SU-DHL-6 (cell line): Measurements from ENCODE around the gene SLC43A1.

ENCODE experiments used
- H2AFZ ChIP-seq: fragments of 200-600 bp; sonication (generic); 2 replicates; pipeline ENCODE4 v1.6.1; 2014; ENCODE audit warnings: low read depth, mild to moderate bottlenecking, moderate library complexity, mixed read lengths, antibody characterized with exemption, low read length; ENCODE audit not compliant: severe bottlenecking
- H3F3A ChIP-seq: fragments of 200-600 bp; shearing (Covaris generic); 2 replicates; pipeline ENCODE4 v1.6.0; 2016; ENCODE audit warnings: antibody characterized with exemption, mild to moderate bottlenecking; ENCODE audit not compliant: insufficient read depth
- H3K27ac ChIP-seq: fragments of 200-600 bp; sonication (generic); 2 replicates; pipeline ENCODE4 v1.5.1; 2016; ENCODE audit warnings: low read depth, mild to moderate bottlenecking, low read length, moderate library complexity, mixed read lengths
- H3K27me3 ChIP-seq: fragments of 200-600 bp; sonication (generic), shearing (Covaris generic); 2 replicates; pipeline ENCODE4 v1.6.0; 2014; ENCODE audit warnings: mild to moderate bottlenecking, low read length
- H3K36me3 ChIP-seq: fragments of 200-600 bp; sonication (generic); 2 replicates; pipeline ENCODE4 v1.6.1; 2014; ENCODE audit warnings: mild to moderate bottlenecking, low read length, mixed read lengths
- H3K4me2 ChIP-seq: fragments of 300-600, 200-600 bp; shearing (Covaris generic), sonication (generic); 2 replicates; pipeline ENCODE4 v1.6.0; 2014; ENCODE audit warnings: low read length, low read depth, mild to moderate bottlenecking; ENCODE audit not compliant: poor library complexity, severe bottlenecking
- H3K4me3 ChIP-seq: fragments of 200-600 bp; sonication (generic); 2 replicates; pipeline ENCODE4 v1.5.1; 2014; ENCODE audit warnings: antibody characterized with exemption, low read length, mild to moderate bottlenecking, mixed read lengths; ENCODE audit not compliant: insufficient read depth, poor library complexity, severe bottlenecking
- H3K79me2 ChIP-seq: fragments of 200-600 bp; sonication (generic); 2 replicates; pipeline ENCODE4 v1.6.1; 2014; ENCODE audit warnings: mild to moderate bottlenecking, low read length, moderate library complexity; ENCODE audit not compliant: insufficient read depth
- H3K9ac ChIP-seq: fragments of 200-600 bp; sonication (generic); 2 replicates; pipeline ENCODE4 v1.7.0; 2014; ENCODE audit warnings: mild to moderate bottlenecking, low read length
- H3K9me2 ChIP-seq: fragments of 200-600 bp; sonication (generic); replicated peaks from 2 replicates; pipeline ENCODE4 v1.6.1; 2014; ENCODE audit warnings: low read length; ENCODE audit not compliant: insufficient read depth
- H3K9me3 ChIP-seq: fragments of 200-600 bp; sonication (generic); 2 replicates; pipeline ENCODE4 v1.6.1; 2014; ENCODE audit warnings: low read length, mixed read lengths; ENCODE audit not compliant: insufficient read depth
- H4K20me1 ChIP-seq: fragments of 200-600 bp; sonication (generic); 2 replicates; pipeline ENCODE4 v1.6.1; 2014; ENCODE audit warnings: low read depth, mild to moderate bottlenecking, antibody characterized with exemption, low read length, moderate library complexity, mixed read lengths
- EZH2phosphoT487 ChIP-seq: fragments of 200-600 bp; sonication (generic), shearing (Covaris generic); conservative IDR thresholded peaks from 2 replicates; pipeline ENCODE4 v1.6.1; 2018; ENCODE audit warnings: mild to moderate bottlenecking, antibody characterized with exemption, low read length, moderate library complexity, mixed read lengths
- TF ChIP-seq, protein P1 (sequence below): fragments of 200-600 bp; sonication (generic); IDR thresholded peaks from one replicate; pipeline ENCODE4 v1.5.1; 2017; ENCODE audit warnings: antibody characterized with exemption, mild to moderate bottlenecking, low read length, moderate library complexity; ENCODE audit not compliant: insufficient read depth, poor library complexity, severe bottlenecking

Gene SLC43A1

DNA sequence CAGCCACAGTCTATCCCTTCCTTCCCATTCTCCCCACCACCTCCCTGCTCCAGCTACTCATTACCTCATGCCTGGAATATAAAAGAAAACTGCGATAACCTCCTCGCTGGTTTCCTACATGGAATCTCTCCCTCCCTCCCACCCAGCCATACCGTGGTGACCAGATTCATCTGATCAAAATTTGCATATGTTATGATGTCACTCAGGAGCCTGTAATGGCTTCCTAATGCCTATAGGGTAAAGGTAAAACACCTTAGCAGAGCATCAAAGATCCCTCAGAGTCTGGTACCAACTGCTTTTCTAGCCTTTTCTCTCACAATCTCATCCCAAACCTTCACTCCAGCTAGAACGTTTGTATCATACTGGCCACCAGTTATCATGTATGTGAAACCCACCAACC, 35.6 kb downstream of the SLC43A1 start:
- TF ChIP-seq EZH2phosphoT487: no peak
- TF ChIP-seq, protein P1, sequence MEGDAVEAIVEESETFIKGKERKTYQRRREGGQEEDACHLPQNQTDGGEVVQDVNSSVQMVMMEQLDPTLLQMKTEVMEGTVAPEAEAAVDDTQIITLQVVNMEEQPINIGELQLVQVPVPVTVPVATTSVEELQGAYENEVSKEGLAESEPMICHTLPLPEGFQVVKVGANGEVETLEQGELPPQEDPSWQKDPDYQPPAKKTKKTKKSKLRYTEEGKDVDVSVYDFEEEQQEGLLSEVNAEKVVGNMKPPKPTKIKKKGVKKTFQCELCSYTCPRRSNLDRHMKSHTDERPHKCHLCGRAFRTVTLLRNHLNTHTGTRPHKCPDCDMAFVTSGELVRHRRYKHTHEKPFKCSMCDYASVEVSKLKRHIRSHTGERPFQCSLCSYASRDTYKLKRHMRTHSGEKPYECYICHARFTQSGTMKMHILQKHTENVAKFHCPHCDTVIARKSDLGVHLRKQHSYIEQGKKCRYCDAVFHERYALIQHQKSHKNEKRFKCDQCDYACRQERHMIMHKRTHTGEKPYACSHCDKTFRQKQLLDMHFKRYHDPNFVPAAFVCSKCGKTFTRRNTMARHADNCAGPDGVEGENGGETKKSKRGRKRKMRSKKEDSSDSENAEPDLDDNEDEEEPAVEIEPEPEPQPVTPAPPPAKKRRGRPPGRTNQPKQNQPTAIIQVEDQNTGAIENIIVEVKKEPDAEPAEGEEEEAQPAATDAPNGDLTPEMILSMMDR: no peak
- H3K9ac ChIP-seq: no peak overlapping the region
- no peak overlapping the region for H3K4me2 ChIP-seq
- no peak overlapping the region for H3K4me3 ChIP-seq
- H3K36me3 ChIP-seq: 0 out of 2 replicates have a peak, but pooled peaks cover 12% of the 10 kb centered on the region
- no peaks in the 10 kb centered on the region for H3F3A ChIP-seq
- no peaks in the 10 kb centered on the region for H3K9me3 ChIP-seq
- no peaks in the 10 kb centered on the region for H3K9me2 ChIP-seq
- no peak overlapping the region for H3K27ac ChIP-seq
- no peaks in the 10 kb centered on the region for H3K27me3 ChIP-seq
- H4K20me1 ChIP-seq: no peaks in the 10 kb centered on the region
- H2AFZ ChIP-seq: no peak overlapping the region
- no peaks in the 10 kb centered on the region for H3K79me2 ChIP-seq

DNA sequence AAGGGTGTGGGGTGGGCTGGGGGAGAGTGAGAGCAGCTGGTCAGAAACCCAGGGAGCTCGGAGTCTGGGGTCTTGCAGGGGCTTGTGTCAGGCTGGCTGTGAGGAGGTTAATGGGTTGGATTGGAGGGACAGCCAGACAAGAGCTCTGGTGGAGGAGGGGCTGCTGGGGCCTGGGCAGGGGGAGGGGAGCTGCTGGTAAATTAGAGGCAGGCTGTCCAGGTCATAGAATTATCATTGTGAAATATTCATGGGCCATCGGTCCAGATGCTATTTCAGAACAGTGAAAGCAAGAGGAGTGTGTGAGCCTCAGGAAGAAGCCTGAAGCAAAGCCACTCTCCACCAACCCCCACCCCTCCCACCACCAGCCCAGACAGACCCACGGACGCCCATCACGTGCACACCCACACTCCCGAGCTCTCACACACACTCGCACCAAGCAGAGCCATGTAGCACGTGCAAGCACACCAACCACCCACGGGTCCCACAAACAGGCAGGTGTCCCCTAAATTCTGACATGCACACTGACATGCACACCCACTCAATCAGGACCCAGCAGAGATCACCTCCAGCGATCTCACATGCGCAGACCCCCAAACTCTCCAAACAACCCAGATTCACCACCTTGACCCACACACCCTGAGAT, 36.4 kb downstream of the SLC43A1 start:
- no peaks in the 10 kb centered on the region for H3K79me2 ChIP-seq
- no peaks in the 10 kb centered on the region for H3K27me3 ChIP-seq
- no peaks in the 10 kb centered on the region for H4K20me1 ChIP-seq
- H3K9ac ChIP-seq: no peak overlapping the region
- H3K27ac ChIP-seq: no peak overlapping the region
- no peak overlapping the region for H2AFZ ChIP-seq
- no peak overlapping the region for H3K4me3 ChIP-seq
- no peaks in the 10 kb centered on the region for H3K9me2 ChIP-seq
- H3K9me3 ChIP-seq: no peaks in the 10 kb centered on the region
- H3F3A ChIP-seq: no peaks in the 10 kb centered on the region
- 0 out of 2 replicates have a peak, but pooled peaks cover 6% of the 10 kb centered on the region for H3K36me3 ChIP-seq
- TF ChIP-seq EZH2phosphoT487: no peak
- TF ChIP-seq, protein P1: no peak
- no peak overlapping the region for H3K4me2 ChIP-seq

DNA sequence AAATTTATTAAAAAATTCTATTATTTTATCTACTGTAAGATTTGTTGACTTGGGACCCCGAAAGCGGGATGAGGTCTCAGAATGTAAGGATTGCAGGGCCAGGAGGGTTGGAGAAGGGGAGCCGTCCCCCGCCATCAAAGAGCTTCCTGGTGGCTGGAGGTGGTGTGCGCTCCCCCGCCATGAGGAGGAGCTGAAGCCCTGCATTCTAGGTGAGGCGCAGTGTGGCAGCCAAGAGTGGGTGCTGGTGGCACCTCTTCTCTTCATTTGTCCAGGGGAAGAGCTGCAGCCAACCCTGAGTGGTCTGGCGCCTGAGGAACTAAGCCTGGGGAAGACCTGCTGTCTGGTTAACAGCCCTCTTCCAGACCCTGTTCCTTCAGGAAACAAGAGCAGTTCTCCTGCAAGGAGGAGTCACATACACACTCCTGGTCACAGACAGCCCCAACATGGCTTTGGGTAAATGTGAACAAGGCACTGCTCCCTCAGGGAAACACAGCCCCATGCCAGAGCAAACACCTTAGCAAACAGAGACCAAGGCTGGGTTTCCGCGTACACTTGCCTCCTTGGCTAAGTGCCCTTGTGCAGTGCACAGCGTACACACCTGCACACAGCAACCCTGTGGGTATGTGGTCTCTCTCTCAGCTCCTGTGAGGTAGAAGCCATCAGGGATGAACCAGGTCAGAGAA, 37.9 kb downstream of the SLC43A1 start:
- Histone ChIP-seq H3K27ac (no peak overlapping the region), H3K9ac (no peak overlapping the region), H3K4me2 (no peak overlapping the region), H2AFZ (no peak overlapping the region), H3K36me3 (no peaks in the 10 kb centered on the region), H3F3A (no peaks in the 10 kb centered on the region), H3K9me3 (no peaks in the 10 kb centered on the region), H3K27me3 (no peaks in the 10 kb centered on the region), H4K20me1 (no peaks in the 10 kb centered on the region), H3K4me3 (no peak overlapping the region), H3K9me2 (no peaks in the 10 kb centered on the region), H3K79me2 (no peaks in the 10 kb centered on the region)
- TF ChIP-seq EZH2phosphoT487: no peak
- TF ChIP-seq, protein P1: no peak
